GM19467 (cell line): Measurements from ENCODE around the gene FASTKD2.
"Not testable (repeated sequence)": the region's sequence is repeated elsewhere in the genome, so short reads cannot be mapped to it uniquely, and the experiment has no call there.

Experiments
- ATAC-seq: cut with Tn5 transposase; IDR thresholded peaks from one replicate; pipeline ENCODE4 v1.9.1; 2021; ENCODE audit warnings: mild to moderate bottlenecking, moderate library complexity; ENCODE audit not compliant: unreplicated experiment

The FASTKD2 gene

GRCh38 chr2:206790311-206790935 lies 25.0 kb downstream of the FASTKD2 start:
- no peak for ATAC-seq

DNA sequence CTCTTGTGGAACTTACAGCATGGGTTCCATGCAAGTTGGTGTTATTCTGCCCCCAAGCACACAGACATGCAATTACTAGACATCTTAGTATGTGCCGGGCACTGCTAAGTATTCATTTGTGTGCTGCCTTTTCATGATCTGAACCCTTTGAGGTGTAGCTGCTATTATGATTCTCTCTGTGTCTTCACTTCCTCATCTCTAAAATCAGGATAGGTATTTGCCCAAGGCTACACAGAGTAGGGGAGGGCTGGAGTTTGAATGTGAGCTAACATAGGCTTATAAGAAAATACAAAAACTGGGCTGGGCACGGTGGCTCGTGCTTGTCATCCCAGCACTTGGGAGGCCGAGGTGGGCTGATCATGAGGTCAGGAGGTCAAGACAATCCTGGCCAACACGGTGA lies 27.2 kb downstream of the FASTKD2 start:
- no peak for ATAC-seq

GRCh38 chr2:206797376-206797775 lies 32.0 kb downstream of the FASTKD2 start:
- no peak for ATAC-seq

DNA sequence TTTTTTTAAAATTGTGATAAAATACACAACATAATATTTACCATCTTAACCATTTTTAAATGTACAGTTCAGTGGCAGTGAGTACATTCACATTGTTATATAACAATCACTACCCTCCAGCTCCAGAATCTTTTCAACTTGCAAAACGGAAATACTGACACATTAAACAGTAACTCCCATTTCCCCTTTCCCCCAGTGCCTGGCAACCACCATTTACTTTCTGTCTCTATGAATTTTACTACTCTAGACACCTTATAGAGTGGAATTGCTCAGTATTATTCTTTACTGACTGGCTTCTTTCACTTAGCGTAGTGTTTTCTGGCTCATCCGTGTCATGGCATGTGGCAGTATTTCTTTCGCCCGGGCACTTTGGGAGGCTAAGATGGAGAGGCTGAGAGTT lies 32.6 kb downstream of the FASTKD2 start:
- no peak for ATAC-seq

- no peak for ATAC-seq
Measured at GRCh38 chr2:206799083-206799482, 33.7 kb downstream of the FASTKD2 start.

- ATAC-seq, result peak; percentile 43
Measured at GRCh38 chr2:206800506-206801417, 35.4 kb downstream of the FASTKD2 start.

- ATAC-seq, result no peak
Measured at GRCh38 chr2:206801418-206802189, 36.2 kb downstream of the FASTKD2 start.

DNA sequence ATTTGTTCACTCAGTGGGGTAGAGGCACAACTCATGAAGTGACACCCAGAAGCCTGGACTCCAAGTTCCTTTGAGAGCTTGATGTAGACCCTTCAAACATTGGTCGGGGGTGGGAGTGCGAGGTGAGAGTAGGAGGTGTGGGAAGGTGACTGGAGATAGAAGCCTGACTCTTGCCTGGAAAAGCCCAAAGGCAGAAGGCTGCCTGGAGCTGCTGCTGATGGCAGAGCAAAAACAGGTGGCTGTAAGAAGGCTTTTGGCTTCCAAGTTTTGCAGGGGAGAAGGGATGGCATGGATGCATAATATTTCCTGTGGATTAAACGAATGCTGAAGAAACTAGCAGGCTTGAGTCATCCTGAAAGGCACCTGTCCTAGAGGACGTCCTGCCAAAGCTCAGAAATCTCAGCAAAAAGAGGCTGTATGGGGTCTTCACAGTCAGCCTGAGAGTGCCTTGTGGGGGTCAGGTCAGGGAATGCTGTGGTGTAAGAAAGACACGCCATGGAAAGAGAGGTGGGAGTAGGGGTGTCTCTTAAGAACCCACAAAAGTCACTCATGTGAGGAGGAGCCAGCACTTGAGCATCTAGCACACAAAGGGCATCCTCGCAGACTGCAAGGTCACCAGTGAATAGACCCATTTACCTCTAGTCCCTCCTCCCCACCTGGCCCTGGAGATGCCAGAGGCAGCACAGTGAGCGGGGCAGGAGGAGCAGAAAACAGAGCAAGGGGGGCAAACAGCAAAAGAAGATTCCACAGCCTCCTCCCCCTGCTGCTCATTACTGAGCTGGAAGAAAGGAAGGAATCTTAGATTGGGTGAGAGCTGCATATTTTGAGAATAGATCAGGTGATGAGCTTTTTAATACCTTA lies 37.5 kb downstream of the FASTKD2 start:
- no peak for ATAC-seq

GRCh38 chr2:206804326-206804725 lies 38.9 kb downstream of the FASTKD2 start:
- no peak for ATAC-seq

GRCh38 chr2:206805887-206806607 lies 40.6 kb downstream of the FASTKD2 start:
- no peak for ATAC-seq

DNA sequence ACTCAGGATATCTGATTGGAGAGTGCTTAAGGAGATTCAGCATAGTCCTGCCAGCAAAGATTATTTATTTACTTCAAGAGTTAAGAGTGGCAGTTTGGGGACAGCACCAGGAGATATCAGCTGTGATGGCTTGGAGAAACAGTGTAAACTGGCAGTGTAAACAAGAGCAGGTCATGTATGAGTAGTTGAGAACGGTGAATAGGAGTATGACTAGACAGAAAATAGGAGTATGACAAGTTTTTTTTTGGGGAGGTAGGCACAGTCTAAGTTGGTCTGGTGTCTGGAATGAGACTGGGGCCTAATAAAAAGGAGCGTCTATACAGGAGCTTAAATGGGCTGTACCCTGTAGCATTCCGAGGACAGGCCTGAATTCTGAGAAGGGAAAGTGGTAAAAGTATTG lies 42.2 kb downstream of the FASTKD2 start:
- ATAC-seq, result not testable (repeated sequence)

DNA sequence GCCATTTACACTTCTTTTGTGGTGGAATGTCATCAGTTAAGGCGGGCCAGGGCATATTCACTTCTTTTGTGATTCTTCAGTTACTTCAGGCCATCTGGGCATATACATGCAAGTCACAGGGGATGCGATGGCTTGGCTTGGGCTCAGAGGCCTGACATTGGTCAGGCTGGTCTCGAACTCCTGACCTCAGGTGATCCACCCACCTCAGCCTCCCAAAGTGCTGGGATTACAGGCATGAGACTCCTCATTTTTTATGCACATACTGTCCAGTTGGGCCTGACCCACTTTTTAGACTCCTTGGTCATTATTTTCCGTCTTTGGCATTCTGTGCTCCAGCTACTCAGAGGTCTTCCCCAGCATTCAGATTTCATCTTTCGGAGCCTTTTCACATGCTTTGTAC lies 47.1 kb downstream of the FASTKD2 start:
- ATAC-seq, result not testable (repeated sequence)

DNA sequence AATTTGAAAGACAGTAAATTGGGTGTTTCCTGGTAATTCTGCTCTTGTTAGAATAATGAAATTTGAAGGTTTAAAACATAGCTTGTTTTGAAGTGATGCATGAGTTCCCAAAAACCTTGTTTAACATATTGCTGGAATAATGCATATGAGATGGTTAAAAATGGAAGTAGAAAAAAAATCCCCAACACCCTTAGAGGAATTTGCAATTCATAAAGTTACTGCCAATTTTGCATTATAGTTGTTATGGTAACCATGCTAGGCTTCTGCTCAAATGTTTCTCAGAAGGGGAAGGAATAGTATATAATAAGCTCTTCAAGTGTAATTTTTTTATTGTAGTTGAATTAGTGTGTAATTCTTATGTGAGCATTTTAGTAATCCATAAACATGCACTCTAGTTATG lies 49.1 kb downstream of the FASTKD2 start:
- no peak for ATAC-seq

DNA sequence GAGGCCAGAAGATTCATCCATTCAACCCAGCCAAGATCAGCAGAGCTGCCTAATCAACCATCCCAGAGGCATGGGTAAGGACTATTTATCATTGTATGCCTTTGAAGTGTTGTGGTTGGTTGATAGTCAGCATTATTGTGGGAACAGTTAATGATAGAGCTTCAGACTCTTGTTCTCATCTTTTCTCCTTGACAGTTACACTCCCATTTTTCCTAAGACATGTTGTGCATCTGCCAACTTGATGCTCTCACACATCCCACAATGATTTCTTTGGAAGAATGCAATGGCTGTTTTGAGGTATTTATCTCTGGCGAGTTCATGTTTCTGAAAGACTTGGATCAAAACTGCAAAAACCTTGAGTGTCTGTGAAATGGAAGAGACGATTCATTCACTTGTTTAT lies 55.4 kb downstream of the FASTKD2 start:
- no peak for ATAC-seq

- no peak for ATAC-seq
Measured at GRCh38 chr2:206823178-206823577, 57.8 kb downstream of the FASTKD2 start.

DNA sequence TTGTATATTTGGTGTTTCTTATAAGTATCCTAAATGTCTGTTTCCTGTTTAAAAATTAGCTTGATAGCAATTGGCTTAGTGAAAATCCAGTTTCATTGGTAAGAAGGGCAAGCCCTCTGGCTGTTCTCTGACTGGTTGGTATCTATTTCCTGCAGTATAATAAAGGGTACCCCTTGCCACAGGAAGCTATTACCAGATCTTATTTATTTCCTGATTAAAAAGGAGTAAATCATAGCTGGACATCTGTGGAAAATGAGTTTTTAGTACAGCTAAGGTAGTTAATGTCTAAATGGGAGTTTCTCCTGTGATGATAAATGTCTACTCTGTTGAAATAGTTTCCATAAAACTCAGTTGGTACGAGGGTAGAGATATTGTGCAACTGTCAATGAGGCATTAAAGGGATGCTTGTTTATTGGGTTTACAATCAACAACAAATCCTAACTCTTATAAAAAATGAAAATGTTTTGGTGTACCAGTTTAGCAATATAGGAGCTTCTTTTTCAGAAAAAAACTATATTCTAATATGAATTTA lies 58.7 kb downstream of the FASTKD2 start:
- no peak for ATAC-seq

- no peak for ATAC-seq
Measured at GRCh38 chr2:206824993-206825392, 59.6 kb downstream of the FASTKD2 start.

GRCh38 chr2:206831442-206831995 lies 66.1 kb downstream of the FASTKD2 start:
- no peak for ATAC-seq

DNA sequence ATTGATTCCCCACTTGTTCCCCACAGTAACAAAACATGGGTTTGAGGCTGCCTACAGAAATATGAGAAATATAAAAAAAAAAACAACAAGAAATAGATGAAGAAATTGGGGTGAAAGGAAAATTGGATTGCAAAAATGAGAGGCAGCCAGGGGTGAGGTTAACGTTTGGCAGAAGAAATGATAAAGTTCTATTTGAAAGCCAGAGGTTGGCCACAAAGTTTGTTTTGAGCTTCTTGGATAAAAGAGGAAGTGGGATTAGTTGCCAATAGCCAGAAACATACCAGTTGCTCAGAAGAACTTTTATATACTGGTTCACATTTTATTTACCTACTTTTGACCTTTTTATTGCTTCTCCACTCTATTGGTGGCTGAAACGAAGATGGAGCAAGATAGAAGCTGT lies 67.5 kb downstream of the FASTKD2 start:
- ATAC-seq, result no peak
